Measurements from ENCODE around the gene TOX3. TPM values are rescaled to one million over a fixed set of nuclear protein-coding genes. Genes with fewer than 3 reads are reported as not detected.

TOX3 gene
- total RNA-seq, 1 experiment from 2014 or later = 20.2 TPM

DNA sequence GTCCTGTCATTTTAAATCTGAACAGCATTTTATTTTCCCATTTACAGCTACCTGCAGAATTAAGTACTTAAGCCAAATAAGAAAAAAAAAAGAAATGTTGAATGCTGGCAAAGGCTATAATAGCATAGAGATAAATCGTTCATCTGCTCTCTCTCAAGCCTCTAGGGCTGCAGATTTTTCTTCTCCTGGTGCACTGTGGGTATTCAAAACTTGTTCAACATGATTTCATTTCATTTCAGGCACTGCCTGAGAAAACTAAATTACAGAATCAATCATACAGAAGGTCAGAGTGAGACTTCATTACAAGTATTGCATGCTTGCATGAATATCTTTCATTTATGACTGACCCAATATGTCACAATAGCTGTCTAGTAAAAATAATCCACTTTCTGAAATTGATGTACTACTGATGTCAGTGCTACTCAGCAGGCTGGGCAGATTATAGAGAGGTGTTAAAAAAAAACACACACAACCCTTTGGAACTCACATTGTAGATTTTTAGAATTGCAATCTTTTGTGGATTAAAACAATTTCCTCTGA, 86.2 kb downstream of the TOX3 start:
- DNase-seq (ENCODE audit: low spot score) = no peak
- ChIA-PET POLR2A (no interaction called here), CTCF (interaction anchor here (1.2 kb wide), 1 partner anchor 269 kb away, joined by 4 read pairs; no protein-coding TSS in a partner anchor)
- no peaks in the 10 kb centered on the region for H3K27me3 Mint-ChIP-seq (ENCODE audit: low read depth)
- H3K4me1 Mint-ChIP-seq = peaks cover 79% of the 10 kb centered on the region
- no peak overlapping the region for H3K27ac Mint-ChIP-seq
- H3K36me3 Mint-ChIP-seq = peaks cover 8% of the 10 kb centered on the region
- no peak for TF ChIP-seq SMAD3 (CRISPR knock-in tag; IDR thresholded peaks at IDR 0.05; ENCODE audit: borderline replicate concordance)
- TF ChIP-seq, protein P1, sequence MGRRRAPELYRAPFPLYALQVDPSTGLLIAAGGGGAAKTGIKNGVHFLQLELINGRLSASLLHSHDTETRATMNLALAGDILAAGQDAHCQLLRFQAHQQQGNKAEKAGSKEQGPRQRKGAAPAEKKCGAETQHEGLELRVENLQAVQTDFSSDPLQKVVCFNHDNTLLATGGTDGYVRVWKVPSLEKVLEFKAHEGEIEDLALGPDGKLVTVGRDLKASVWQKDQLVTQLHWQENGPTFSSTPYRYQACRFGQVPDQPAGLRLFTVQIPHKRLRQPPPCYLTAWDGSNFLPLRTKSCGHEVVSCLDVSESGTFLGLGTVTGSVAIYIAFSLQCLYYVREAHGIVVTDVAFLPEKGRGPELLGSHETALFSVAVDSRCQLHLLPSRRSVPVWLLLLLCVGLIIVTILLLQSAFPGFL (CRISPR knock-in tag; IDR thresholded peaks at IDR 0.05; ENCODE audit: borderline replicate concordance) = no peak
- TF ChIP-seq, protein P2, sequence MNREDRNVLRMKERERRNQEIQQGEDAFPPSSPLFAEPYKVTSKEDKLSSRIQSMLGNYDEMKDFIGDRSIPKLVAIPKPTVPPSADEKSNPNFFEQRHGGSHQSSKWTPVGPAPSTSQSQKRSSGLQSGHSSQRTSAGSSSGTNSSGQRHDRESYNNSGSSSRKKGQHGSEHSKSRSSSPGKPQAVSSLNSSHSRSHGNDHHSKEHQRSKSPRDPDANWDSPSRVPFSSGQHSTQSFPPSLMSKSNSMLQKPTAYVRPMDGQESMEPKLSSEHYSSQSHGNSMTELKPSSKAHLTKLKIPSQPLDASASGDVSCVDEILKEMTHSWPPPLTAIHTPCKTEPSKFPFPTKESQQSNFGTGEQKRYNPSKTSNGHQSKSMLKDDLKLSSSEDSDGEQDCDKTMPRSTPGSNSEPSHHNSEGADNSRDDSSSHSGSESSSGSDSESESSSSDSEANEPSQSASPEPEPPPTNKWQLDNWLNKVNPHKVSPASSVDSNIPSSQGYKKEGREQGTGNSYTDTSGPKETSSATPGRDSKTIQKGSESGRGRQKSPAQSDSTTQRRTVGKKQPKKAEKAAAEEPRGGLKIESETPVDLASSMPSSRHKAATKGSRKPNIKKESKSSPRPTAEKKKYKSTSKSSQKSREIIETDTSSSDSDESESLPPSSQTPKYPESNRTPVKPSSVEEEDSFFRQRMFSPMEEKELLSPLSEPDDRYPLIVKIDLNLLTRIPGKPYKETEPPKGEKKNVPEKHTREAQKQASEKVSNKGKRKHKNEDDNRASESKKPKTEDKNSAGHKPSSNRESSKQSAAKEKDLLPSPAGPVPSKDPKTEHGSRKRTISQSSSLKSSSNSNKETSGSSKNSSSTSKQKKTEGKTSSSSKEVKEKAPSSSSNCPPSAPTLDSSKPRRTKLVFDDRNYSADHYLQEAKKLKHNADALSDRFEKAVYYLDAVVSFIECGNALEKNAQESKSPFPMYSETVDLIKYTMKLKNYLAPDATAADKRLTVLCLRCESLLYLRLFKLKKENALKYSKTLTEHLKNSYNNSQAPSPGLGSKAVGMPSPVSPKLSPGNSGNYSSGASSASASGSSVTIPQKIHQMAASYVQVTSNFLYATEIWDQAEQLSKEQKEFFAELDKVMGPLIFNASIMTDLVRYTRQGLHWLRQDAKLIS (CRISPR knock-in tag; IDR thresholded peaks at IDR 0.05; ENCODE audit: borderline replicate concordance) = no peak
- no peak for TF ChIP-seq SOX15 (CRISPR knock-in tag; IDR thresholded peaks at IDR 0.05)
- TF ChIP-seq GABPB1 (CRISPR knock-in tag; IDR thresholded peaks at IDR 0.05) = no peak
- TF ChIP-seq, protein P3, sequence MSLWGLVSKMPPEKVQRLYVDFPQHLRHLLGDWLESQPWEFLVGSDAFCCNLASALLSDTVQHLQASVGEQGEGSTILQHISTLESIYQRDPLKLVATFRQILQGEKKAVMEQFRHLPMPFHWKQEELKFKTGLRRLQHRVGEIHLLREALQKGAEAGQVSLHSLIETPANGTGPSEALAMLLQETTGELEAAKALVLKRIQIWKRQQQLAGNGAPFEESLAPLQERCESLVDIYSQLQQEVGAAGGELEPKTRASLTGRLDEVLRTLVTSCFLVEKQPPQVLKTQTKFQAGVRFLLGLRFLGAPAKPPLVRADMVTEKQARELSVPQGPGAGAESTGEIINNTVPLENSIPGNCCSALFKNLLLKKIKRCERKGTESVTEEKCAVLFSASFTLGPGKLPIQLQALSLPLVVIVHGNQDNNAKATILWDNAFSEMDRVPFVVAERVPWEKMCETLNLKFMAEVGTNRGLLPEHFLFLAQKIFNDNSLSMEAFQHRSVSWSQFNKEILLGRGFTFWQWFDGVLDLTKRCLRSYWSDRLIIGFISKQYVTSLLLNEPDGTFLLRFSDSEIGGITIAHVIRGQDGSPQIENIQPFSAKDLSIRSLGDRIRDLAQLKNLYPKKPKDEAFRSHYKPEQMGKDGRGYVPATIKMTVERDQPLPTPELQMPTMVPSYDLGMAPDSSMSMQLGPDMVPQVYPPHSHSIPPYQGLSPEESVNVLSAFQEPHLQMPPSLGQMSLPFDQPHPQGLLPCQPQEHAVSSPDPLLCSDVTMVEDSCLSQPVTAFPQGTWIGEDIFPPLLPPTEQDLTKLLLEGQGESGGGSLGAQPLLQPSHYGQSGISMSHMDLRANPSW (CRISPR knock-in tag; conservative IDR thresholded peaks at IDR 0.05; ENCODE audit: low read depth) = no peak
- TF ChIP-seq, protein P4, sequence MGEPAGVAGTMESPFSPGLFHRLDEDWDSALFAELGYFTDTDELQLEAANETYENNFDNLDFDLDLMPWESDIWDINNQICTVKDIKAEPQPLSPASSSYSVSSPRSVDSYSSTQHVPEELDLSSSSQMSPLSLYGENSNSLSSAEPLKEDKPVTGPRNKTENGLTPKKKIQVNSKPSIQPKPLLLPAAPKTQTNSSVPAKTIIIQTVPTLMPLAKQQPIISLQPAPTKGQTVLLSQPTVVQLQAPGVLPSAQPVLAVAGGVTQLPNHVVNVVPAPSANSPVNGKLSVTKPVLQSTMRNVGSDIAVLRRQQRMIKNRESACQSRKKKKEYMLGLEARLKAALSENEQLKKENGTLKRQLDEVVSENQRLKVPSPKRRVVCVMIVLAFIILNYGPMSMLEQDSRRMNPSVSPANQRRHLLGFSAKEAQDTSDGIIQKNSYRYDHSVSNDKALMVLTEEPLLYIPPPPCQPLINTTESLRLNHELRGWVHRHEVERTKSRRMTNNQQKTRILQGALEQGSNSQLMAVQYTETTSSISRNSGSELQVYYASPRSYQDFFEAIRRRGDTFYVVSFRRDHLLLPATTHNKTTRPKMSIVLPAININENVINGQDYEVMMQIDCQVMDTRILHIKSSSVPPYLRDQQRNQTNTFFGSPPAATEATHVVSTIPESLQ (CRISPR knock-in tag; IDR thresholded peaks at IDR 0.05) = no peak
- TF ChIP-seq TEAD1 (CRISPR knock-in tag; IDR thresholded peaks at IDR 0.05) = no peak
- no peak for TF ChIP-seq OVOL2 (CRISPR knock-in tag; IDR thresholded peaks at IDR 0.05; ENCODE audit: borderline replicate concordance)
- TF ChIP-seq EMX1 (CRISPR knock-in tag; IDR thresholded peaks at IDR 0.05) = no peak
- TF ChIP-seq, protein P5, sequence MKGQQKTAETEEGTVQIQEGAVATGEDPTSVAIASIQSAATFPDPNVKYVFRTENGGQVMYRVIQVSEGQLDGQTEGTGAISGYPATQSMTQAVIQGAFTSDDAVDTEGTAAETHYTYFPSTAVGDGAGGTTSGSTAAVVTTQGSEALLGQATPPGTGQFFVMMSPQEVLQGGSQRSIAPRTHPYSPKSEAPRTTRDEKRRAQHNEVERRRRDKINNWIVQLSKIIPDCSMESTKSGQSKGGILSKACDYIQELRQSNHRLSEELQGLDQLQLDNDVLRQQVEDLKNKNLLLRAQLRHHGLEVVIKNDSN (CRISPR knock-in tag; IDR thresholded peaks at IDR 0.05) = no peak
- no peak for TF ChIP-seq MYBL2 (CRISPR knock-in tag; IDR thresholded peaks at IDR 0.05)
- TF ChIP-seq, protein P6, sequence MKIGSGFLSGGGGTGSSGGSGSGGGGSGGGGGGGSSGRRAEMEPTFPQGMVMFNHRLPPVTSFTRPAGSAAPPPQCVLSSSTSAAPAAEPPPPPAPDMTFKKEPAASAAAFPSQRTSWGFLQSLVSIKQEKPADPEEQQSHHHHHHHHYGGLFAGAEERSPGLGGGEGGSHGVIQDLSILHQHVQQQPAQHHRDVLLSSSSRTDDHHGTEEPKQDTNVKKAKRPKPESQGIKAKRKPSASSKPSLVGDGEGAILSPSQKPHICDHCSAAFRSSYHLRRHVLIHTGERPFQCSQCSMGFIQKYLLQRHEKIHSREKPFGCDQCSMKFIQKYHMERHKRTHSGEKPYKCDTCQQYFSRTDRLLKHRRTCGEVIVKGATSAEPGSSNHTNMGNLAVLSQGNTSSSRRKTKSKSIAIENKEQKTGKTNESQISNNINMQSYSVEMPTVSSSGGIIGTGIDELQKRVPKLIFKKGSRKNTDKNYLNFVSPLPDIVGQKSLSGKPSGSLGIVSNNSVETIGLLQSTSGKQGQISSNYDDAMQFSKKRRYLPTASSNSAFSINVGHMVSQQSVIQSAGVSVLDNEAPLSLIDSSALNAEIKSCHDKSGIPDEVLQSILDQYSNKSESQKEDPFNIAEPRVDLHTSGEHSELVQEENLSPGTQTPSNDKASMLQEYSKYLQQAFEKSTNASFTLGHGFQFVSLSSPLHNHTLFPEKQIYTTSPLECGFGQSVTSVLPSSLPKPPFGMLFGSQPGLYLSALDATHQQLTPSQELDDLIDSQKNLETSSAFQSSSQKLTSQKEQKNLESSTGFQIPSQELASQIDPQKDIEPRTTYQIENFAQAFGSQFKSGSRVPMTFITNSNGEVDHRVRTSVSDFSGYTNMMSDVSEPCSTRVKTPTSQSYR (CRISPR knock-in tag; IDR thresholded peaks at IDR 0.05) = no peak
- TF ChIP-seq TCF7 (CRISPR knock-in tag; IDR thresholded peaks at IDR 0.05; ENCODE audit: low read depth) = no peak
- TF ChIP-seq SMAD4 (CRISPR knock-in tag; IDR thresholded peaks at IDR 0.05) = no peak
- H3K4me3 Mint-ChIP-seq = no peak overlapping the region
- ATAC-seq = no peak
- no peaks in the 10 kb centered on the region for H3K9me3 Mint-ChIP-seq

All from WTC11 (cell line).